CD1c-positive myeloid dendritic cell (primary cell): ENCODE data around the gene TMEM256.

Experiments
- DNase-seq: peaks from one replicate; pipeline ENCODE4 v3.0.0-alpha.2; 2016; ENCODE audit errors: extremely low spot score

TMEM256 gene

GRCh38 chr17:7429722-7430121 lies 25.8 kb upstream of the TMEM256 start:
- no peak for DNase-seq

- DNase-seq, result no peak
Observed at GRCh38 chr17:7428557-7428956, 24.7 kb upstream of the TMEM256 start, which contains the start of gene SPEM3. Gene SPEM3, plus strand, starts transcription at chr17:7428857. Its CDS starts 46 bp downstream, at chr17:7428903.

- no peak for DNase-seq
Observed at GRCh38 chr17:7427549-7427948, 23.7 kb upstream of the TMEM256 start.

GRCh38 chr17:7426896-7427489 lies 23.1 kb upstream of the TMEM256 start:
- no peak for DNase-seq

- no peak for DNase-seq
Observed at GRCh38 chr17:7426203-7426863, 22.4 kb upstream of the TMEM256 start.

GRCh38 chr17:7425756-7426155 lies 21.9 kb upstream of the TMEM256 start:
- DNase-seq, result no peak

GRCh38 chr17:7425316-7425715 lies 21.4 kb upstream of the TMEM256 start, which contains the start of gene SPEM2:
Gene SPEM2, plus strand, starts transcription at chr17:7425616. Its CDS starts 73 bp downstream, at chr17:7425689.
- DNase-seq, result no peak

GRCh38 chr17:7423679-7424078 lies 19.8 kb upstream of the TMEM256 start:
- DNase-seq, result no peak

GRCh38 chr17:7421186-7421585 lies 17.3 kb upstream of the TMEM256 start:
- no peak for DNase-seq

GRCh38 chr17:7419819-7420610 lies 16.1 kb upstream of the TMEM256 start, which contains the start of gene SPEM1:
Gene SPEM1, plus strand, starts transcription at chr17:7420324. Its CDS starts 61 bp downstream, at chr17:7420385.
- no peak for DNase-seq

GRCh38 chr17:7418472-7419152 lies 14.7 kb upstream of the TMEM256 start:
- DNase-seq, result no peak

GRCh38 chr17:7417056-7417655 lies 13.3 kb upstream of the TMEM256 start:
- DNase-seq, result no peak

- no peak for DNase-seq
Observed at GRCh38 chr17:7416323-7416722, 12.4 kb upstream of the TMEM256 start.

- DNase-seq, result no peak
Observed at GRCh38 chr17:7415784-7416183, 11.9 kb upstream of the TMEM256 start.

GRCh38 chr17:7414837-7415236 lies 10.9 kb upstream of the TMEM256 start:
- DNase-seq, result no peak

- no peak for DNase-seq
Observed at GRCh38 chr17:7413346-7413985, 9.6 kb upstream of the TMEM256 start.

- DNase-seq, result no peak
Observed at GRCh38 chr17:7411427-7411750, 7.5 kb upstream of the TMEM256 start.

- no peak for DNase-seq
Observed at GRCh38 chr17:7410634-7411426, 6.9 kb upstream of the TMEM256 start.

- DNase-seq, result no peak
Observed at GRCh38 chr17:7409716-7410115, 5.8 kb upstream of the TMEM256 start.

- no peak for DNase-seq
Observed at GRCh38 chr17:7408863-7409262, 5.0 kb upstream of the TMEM256 start.
